HG03521 (cell line): Measurements from ENCODE around the gene PCDH9.
"Not testable (repeated sequence)": the region's sequence is repeated elsewhere in the genome, so short reads cannot be mapped to it uniquely, and the experiment has no call there.

Experiments used
- ATAC-seq: cut with Tn5 transposase; IDR thresholded peaks from one replicate; pipeline ENCODE4 v1.9.1; 2021; ENCODE audit warnings: mild to moderate bottlenecking, moderate library complexity; ENCODE audit not compliant: unreplicated experiment

The PCDH9 gene

DNA sequence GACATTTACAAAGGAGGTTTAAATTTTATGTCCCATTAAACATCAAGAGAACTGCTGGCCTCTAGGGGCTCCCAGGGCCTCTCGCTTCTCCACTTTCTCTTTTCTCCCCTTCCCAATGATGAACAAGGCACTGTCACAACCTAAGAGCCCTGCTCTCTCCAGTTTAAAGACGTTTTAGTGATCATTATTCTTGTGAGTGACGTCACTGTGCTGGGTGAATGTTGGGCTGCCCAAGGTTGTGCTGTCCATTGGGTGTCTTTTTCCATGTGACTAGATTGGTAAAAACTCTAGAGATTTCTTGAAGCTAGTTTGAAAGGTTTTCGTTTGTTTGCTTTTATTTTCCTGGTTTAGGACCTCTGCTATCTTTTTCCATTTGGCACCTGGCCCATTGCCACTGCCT lies 602.6 kb downstream of the PCDH9 start:
- ATAC-seq = no peak

DNA sequence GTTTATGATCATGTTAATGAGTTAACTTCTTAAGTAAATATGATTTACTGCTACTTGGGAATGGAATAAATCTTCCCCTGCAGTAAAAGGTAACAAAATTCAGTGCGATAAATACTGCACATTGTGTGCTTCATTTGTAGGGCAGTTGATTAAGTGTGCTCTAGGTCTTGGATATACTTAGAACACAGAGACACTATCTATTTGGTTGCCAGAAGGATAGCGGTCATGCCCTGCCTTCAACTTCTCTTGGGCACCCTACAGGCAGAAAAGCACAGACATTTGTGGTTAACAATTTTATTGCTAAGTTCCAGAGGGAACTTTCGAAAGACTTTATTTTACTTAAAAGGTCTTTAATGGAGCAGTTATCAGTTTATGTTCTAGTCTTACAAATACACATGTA lies 605.8 kb downstream of the PCDH9 start:
- no peak for ATAC-seq

DNA sequence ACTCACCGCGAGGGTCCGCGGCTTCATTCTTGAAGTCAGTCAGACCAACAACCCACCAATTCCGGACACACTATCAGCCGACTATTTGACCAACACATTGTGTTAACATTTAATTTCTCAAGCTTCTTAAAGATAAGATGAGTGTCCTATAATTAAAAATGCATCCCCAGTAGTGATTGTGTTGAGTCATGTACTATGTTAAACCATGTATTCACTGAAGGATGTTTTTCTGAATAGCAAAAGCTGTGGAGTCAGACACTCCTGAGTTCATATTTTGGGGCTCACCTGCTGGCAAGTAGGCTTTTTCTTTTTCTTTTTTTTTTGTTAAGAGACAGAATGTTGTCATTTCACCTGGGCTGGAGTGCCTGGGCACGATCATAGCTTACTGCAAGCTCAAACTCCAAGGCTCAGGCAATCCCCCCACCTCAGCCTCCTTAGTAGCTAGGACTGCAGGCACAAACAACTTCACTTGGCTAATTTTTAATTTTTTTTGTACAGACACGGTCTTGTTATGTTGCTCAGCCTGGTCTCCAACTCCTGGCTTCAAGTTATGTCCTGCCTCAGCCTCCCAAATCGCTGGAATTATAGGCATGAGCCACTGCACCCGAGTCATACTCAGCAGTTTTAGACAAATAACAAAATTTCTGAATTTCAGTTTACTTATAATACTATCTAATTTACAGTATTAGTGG lies 606.9 kb downstream of the PCDH9 start:
- no peak for ATAC-seq

DNA sequence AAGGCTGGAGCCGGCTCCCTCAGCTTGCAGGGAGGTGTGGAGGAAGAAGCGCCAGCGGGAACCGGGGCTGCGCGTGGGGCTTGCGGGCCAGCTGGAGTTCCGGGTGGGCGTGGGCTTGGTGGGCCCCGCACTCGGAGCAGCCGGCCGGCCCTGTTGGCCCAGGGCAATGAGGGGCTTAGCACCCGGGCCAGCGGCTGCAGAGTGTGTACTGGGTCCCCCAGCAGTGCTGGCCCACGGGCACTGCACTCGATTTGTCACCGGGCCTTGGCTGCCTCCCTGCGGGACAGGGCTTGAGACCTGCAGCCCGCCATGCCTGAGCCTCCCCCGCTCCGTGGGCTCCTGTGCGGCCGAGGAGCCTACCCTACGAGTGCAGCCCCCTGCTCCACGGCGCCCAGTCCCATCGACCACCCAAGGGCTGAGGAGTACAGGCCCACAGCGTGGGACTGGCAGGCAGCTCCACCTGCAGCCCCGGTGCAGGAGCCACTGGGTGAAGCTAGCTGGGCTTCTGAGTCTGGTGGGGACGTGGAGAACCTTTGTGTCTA lies 608.2 kb downstream of the PCDH9 start:
- ATAC-seq = not testable (repeated sequence)

DNA sequence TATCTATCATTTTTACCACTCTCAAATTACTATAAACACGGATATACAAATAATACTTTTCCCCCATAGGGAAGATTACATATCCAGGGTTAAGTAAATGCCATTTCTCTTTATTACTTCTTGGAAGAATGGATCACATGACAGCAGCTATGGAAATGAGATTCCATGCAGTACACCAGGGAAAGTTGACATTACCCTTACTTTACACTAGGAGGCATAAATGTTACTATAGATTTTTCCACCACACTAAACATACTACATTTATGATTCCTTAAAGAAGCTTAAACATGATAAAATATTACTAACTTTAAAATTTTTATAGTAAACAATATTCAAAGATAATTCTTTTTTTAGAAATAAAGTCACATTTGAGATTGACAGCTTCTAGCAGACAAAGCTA lies 611.4 kb downstream of the PCDH9 start:
- ATAC-seq = no peak

DNA sequence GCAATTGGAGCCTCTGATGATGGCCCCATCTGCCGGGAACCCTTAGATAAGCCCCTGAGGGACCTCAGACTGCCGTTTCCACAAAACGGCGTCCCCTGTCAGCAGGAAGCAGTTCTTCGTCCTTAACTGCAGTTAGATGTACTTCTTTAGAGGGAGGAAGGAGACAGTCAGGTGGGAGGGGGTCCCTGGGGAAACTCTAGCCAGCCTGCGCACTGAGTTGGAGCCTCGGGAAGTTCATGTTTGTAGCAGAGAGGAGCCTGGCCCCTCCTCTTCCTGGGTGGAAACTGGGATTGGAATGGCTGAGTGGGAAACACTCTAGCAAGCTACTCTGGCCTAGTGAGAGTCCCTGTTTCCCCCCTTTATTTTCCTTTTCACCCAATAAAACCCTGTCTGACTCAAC lies 612.4 kb downstream of the PCDH9 start:
- no peak for ATAC-seq

DNA sequence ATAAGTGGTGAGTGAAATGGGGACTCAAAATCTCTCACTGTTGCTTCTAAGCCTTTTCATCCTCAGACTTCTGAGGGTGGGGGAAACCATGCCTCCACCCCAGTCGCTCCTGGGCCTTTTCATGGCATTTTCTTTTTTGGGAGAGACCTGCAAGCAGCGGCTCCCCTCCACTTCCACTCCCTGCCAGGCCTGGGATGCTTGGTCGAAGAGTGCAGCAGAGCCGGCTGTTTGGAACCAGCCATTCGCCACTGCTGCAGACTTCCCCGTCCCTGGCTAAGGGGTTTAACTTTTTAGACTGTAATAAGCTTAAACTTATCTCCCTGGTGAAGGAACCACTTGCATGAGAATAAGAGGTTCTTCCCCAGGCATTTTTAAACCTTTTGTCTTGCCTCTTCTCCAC lies 617.2 kb downstream of the PCDH9 start:
- ATAC-seq = no peak

DNA sequence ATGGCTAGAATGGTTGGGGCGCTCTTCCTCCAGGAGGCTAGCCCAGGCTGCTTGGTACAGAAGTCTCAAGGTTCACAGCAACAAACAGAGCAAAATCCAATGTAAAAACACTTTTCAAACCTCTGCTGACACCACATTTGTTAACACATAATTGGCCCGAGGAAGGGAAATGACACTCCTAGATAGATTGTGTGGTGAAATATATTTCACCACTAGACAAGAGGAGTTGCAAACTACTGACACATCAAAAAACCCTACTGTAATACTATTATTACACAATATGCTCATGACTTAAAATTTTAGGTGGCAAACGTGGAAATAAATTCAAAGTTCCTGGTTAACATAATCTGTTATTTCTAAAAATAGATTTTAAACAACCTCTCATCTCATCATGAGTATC lies 643.6 kb downstream of the PCDH9 start:
- no peak for ATAC-seq

DNA sequence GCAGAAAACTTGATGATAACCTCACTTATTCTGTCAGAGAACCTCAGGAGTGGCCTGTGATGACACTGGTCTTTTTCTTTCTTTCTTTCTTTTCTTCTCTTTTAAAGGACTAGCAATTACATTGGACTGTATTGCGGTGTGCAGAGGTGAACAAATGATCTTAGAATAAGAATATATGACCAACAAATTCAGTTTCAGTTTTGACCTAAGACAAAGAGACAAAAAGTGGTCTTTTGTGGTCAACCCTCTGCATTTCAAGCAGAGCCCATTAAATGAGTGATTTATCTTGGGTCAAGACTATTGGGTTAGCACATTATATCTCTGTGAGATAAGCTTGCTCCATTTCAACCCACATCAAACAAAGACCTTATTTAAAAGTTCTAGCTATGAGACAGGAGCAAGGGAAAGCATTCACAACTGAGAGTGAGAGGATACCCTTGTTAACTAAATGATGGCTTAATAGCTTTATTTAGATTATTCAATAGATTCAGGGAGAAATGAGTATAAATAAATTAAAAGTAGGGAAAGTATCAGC lies 644.4 kb downstream of the PCDH9 start:
- ATAC-seq = no peak

DNA sequence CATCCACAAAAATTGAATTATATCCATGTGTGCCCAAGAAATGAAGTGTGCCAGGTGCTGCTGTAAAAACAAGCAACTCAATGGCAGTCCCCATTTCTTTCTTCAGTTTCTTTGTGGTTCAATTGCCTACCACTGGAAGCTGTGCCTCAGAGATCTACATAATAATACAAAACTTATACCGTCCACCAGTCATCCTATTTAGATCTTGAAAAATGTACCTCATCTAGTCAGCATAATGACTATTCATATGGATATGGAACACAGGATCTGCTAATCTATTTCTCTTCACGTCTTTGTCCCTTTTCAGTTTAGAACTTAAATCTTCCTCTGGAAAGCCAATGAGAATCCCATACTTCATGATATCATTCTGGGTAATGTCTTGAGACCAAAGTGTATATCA lies 648.5 kb downstream of the PCDH9 start:
- ATAC-seq = no peak

DNA sequence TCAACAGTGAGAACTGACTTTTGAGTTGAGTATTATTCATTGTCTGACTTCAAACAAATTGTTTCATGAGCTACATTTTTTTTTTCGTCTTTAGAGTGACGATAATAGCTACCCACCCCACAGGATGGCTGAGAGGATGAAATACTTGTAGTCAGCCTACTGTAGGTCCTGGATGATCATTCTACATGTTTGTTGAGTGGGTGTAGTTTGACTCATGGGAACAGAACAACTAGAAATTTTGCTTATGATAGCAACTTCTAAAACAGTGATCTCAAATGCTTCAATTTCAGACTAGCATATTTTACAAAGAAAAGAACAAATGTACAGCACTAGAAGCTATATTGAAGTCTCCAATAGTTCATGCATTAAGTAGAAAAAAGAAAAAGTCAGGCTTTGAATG lies 651.8 kb downstream of the PCDH9 start:
- no peak for ATAC-seq

DNA sequence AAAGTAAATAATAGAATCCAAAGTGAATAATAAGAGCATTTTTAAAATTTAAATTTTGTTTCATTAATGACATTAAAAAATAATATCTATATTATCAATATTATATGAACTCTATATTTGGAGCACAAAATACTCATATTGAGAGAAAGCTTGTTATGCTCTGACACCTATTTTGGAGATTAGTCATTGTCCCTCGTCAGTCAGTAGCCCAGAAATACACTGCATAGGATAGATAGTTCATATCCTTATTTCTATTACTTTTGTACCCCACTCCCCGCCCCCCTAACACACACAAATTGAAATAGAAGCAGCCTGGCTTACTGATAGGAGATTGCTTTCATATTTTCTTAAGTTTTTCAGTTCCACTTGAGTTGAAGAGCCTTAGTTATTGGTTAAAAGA lies 652.8 kb downstream of the PCDH9 start:
- no peak for ATAC-seq

DNA sequence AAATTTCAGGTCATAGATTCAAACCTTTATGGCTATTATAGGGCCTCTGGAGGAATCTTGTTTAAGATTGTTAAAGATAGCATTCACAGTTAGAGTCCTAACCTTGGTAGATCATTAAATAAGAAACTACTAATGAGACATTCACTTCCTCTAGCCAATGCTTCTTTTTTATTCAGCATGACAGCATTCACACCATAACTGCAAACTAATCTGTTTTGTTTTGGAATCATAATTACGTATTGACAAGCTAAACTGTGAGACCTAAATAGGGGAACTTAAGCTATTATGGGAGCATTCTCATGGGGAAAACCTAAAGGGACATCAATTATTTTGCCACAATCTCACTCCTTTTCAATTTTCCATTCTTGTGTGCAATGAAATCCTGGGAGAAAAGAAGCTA lies 653.8 kb downstream of the PCDH9 start:
- no peak for ATAC-seq

DNA sequence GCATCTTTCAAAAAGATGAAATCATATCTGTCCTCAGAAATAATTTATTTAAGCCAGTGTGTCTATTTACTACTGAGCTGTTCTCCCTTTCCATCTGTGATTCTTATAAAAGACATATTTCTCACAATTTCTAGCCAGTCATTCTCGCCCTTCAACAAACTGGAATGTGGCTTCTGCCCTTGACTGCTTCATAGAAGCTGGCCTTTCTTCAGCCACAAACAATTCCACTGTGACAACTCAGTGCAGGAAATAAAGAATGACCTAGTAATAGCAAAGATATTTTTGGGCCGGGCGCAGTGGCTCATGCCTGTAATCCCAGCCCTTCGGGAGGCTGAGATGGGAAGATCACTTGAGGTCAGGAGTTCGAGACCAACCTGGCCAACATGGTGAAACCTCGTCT lies 655.5 kb downstream of the PCDH9 start:
- ATAC-seq = no peak

DNA sequence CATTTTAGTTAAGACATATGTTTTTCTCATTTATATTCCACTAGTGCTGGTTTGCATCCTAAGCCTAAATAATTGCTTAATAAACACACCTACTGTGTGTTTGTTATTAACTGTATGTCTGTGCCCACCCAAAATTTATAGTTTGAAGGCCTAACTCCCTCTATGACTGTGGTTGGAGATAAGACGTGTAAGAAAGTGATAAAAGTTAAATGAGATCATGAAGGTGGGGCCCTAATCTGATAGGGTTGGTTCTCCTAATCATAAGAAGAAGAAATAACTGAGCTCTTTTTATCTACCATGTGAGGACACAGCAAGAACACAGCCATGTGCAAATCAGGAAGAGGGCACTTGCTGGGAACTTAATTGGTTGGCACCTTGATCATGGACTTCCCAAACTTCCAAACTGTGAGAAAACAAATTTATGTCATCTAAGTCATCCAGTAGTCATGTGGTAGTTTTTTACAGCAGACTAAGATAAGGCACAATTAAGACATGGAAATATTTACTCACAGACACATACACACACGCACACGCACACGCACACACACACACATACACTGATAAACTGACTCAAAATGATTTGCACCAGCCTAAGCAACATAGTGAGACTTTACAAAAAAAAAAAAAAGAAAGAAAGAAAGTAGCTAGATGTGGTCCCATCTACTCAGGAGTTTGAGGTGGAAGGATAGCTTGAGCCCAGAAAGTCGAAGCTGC lies 662.1 kb downstream of the PCDH9 start:
- no peak for ATAC-seq

DNA sequence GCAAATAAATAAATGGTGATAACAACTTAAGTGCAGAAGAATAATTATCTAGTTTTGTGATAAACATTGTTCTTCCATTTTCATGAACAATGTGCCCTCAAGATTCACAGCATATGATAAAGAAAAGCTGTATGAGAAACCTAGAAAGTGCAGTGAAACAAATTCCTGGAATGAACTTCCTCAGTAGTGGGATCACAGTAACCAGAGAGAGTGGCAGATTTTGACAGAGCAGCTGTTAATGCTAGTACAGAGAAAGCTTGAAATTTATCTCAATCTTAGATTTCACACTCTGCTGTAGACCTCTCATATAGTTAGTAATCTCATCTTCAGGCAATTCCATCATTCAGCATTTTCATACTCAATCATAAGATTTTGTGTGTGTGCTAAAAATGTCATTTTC lies 664.9 kb downstream of the PCDH9 start:
- ATAC-seq = no peak

DNA sequence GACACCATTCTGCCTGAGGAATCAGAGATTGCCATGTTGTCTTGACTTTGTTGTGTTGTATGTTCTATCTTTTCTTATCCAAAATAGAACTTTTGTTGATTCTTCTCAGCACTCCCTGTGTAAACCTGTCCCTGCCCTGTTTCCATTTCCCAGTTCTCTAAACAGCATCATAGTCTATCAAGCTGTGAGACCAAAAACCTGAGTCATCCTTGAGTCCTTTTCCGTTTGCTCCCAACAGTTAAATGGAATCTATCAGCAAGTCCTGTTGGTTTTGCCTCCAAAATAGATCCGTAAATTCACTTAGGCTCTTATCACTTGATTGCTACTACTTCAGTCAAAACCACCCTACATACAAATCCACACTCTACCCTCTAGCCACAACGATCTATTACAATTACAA lies 667.1 kb downstream of the PCDH9 start:
- ATAC-seq = no peak

DNA sequence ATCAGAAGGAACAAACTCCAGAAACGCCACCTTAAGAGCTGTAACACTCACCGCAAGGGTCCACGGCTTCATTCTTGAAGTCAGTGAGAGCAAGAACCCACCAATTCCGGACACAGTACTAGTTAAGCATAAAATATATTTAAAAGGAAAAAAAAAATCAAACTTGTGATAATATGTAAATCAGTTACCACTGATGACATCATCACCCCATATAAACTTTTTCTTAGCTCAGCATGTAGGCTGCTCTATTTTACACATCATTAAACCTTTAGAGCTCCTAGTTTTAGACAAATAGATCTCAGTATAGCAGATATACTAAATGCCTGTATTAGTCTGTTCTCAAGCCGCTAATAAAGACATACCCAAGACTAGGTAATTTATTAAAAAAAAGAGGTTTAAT lies 668.1 kb downstream of the PCDH9 start:
- no peak for ATAC-seq

DNA sequence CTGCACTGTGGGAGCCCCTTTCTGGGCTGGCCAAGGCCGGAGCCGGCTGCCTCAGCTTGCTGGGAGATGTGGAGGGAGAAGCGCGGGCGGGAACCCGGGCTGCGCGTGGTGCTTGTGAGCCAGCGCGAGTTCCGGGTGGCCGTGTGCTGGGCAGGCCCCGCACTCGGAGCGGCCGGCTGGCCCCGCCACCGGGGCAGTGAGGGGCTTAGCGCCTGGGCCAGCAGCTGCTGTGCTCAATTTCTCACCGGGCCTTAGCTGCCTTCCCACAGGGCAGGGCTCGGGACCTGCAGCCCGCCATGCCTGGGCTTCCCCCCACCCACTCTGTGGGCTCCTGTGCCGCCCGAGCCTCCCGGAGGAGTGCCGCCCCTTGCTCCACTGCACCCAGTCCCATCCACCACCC lies 669.1 kb downstream of the PCDH9 start:
- no peak for ATAC-seq

DNA sequence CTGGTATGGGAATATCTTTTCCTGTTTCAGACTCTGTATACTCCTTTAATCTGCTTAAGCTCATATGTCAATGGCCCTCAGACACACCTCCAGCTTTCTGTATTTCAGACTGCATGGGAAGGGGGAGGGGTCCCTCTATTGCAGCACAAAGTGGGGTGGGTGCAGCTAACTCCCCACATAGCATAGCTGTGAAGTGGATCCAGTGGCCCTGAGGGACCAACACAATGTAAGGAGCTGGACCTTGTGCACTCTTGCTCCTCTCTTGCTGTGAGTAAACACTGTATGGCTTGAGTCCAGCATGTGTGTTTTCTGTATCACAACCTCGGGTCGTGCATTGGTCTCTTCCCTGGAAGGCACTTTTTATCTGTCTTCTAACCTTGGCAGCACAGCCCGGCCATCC lies 669.9 kb downstream of the PCDH9 start:
- ATAC-seq = no peak

DNA sequence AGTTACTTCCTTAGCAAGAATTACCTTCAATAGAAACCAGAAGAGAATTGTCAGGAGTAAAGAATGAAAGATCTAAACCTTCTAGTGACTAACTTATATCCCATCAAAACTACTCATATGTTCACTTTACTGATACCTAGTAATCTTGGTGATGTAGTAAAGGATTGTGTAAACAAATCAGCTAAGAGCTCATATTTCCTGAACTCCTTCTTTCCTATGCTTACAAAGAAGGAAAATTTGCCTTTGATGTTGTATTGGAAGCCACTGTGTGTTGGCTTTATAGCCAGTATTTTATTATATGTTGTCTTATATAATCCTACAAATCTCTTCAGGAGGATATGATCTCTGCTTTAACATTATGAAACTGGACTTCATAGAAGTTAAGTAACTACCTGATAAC lies 671.0 kb downstream of the PCDH9 start:
- ATAC-seq = no peak

DNA sequence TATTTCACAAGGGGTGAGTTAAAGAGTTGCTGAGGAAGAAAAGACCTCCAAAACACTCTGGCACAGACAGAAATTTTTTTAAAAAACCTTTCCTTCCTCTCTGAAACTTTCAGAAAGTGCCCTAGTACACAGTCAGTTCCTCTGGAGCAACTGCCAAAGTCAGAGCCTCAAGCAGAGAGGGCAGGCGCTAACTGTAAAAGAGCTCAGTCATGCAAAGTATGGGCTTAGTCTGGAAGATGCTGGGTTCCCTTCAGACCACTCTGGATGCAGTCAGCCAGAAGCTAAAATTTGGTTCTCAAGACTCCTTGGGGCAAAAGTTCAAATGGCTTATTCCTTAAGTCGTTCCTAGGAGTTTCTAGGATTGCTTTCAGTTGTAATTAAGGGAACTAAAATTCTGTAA lies 671.6 kb downstream of the PCDH9 start:
- ATAC-seq = no peak
